ENCODE measurements around the gene FAM9C. TPM values are rescaled to one million over a fixed set of nuclear protein-coding genes. Genes with fewer than 3 reads are reported as not detected.

The FAM9C gene
- total RNA-seq, 1 donor from 2014 or later: 0.38 TPM

DNA sequence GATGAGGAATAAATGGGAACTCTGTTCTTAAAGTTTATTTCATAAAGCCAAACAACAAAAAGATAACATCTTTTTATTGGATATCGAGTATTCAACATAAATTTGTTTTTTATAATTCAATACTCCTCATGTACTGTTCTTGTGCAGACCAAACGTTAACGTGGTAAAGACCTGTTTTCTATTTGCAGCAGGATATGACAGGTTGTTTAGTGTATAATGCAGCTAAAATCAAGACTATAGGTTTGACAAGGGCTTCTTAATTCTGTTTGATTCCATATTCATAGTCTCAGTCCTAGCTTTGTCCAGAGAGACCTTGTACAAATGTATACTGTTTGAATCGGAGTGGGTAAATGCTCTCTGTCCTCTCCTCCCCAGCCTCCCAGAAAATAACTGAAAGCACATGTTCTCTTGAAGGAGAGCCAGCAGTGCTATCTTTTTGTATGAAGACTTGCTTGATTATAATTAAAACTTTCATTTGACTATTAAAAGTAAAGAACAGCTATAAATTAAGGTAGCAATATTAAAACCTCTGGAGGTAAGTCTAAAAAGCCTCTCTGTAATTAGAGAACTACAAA is 51.8 kb downstream of the FAM9C start:
- intact Hi-C loops (cut with DNase I): loop anchor here (5.0 kb wide), 1 partner anchor 35 kb away; no protein-coding TSS in a partner anchor
- ATAC-seq: no peak
- DNase-seq (ENCODE audit: missing footprints): no peak

DNA sequence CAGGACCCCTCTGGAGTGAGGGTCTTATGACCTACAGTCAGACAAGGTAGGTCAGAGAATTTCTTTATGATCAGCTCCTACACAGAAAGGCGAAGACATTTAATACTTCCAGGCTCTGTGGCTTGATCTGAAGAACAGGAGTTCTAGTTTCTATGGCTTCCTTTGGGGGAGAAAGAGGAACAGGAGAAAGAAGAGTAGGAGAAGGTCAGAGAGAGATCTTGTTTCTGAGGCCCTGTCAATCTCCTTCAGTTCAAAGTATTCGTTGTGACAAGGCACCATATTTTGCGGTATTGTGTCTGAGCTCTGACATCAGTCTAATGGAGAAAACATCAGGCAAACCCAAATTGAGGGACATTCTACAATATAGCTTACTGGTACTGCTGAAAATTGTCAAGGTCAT is 52.8 kb downstream of the FAM9C start:
- DNase-seq (ENCODE audit: missing footprints) (no peak), ATAC-seq (no peak)
- intact Hi-C loops (cut with DNase I): loop anchor here (5.0 kb wide), 1 partner anchor 36 kb away; no protein-coding TSS in a partner anchor

DNA sequence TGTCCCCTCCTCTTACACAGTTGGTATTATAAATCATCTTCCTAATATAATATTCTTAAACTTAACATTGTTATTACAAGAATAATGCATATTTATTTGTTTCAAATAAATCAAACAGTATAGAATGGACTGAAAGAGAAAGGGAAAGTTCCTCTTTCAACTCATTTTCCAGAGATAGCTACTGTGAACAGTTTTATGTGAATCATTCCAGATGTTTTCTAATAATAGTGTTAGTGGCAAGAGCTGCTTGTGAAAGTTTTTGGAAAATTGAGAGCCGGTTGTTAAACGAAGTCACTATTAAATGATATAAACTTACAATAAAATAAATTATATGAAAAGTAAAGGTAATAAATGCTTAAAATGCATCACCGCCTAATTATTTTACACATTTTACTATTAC is 55.0 kb downstream of the FAM9C start:
- intact Hi-C loops (cut with DNase I): loop anchor here (10.0 kb wide), 1 partner anchor 235 kb away; no protein-coding TSS in a partner anchor
- no peak for ATAC-seq
- no peak for DNase-seq (ENCODE audit: missing footprints)

DNA sequence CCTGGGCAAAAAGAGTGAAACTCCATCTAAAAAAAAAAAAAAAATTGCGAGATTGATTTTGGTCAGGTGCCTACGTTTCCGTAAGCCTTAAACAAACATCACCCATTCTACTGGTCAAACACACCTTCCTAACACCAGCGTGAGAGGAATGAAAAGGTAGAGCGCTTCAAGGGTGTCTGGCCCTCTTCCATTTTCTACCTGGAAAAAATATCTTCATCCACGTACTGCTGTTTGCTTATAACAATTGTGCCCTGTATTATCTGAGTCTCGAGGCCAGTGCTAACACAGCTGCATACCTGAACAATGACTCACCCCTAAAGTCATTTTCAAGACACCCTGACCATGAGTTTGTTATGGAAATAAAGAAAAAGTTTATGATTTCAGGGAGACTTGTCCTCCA is 55.6 kb downstream of the FAM9C start:
- intact Hi-C loops (cut with DNase I): loop anchor here (10.0 kb wide), 1 partner anchor 236 kb away; no protein-coding TSS in a partner anchor
- ATAC-seq (no peak), DNase-seq (ENCODE audit: missing footprints) (no peak)

DNA sequence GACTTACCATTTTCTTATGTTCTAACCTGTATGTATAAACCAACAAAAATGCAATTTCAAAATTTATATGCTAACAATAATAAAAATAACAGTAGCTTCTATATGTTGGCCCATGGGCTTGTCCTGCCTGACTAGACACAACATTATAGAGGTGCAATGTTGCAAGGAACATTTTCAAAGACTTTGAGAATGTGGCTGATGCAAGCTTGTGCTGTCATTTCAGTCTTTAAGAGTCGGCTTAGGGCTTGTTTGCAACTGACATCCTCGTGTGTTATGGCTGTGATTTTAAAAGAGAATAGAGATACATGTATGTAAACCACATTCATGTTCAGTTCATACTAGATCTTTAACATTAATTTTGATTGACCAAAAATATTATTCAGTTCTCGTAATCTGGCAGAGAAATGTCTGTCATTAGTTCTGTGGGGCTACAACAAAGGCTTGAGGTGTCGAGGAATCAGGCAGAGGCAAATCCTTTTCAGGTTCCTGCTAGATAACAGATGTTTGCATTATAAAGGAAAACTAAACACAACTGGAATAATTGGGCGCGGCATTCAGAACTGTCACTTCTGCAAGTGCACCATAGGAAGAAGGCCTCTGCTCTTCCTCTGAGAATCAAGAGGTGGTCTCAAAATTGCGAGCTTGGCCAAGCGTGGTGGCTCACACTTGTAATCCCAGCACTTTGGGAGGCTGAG is 56.4 kb downstream of the FAM9C start:
- ATAC-seq (no peak), DNase-seq (ENCODE audit: missing footprints) (no peak)
- intact Hi-C loops (cut with DNase I): loop anchor here (10.0 kb wide), 1 partner anchor 237 kb away; no protein-coding TSS in a partner anchor

DNA sequence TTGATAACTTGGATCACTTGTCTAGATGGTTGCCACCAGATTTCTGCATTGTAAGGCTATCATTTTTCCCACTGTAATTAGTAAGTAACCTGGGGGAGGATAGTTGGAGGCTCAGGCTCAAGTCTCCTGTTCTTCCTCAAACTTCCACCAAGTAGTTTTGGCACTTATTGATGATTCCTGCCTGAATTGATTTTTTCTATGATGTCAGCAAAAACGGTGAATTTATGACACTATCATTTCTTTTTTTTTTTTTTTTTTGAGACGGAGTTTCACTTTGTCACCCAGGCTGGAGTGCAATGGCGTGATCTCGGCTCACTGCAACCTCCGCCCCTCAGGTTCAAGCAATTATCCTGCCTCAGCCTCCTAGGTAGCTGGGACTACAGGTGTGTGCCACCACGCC is 57.1 kb downstream of the FAM9C start:
- intact Hi-C loops (cut with DNase I): loop anchor here (10.0 kb wide), 1 partner anchor 237 kb away; no protein-coding TSS in a partner anchor
- ATAC-seq (no peak), DNase-seq (ENCODE audit: missing footprints) (no peak)

DNA sequence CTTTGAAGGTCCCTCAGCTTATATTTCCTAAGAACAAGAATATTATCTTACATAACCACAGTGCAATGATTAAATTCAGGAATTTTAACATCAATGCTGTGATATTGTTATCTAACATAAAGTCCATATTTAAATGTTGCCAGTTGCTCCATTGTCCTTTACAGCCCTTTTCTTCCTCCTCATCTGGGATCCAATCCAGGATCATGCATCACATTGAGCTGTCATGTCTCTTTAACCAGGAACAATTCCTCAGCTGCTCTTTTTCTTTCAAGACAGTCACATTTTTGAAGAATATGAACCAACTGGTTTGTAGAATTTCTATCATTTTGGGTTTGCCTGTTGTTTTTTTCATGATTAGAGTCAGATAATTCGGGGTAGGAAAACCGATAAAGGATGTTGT is 57.5 kb downstream of the FAM9C start:
- DNase-seq (ENCODE audit: missing footprints): no peak
- intact Hi-C loops (cut with DNase I): loop anchor here (10.0 kb wide), 1 partner anchor 238 kb away; no protein-coding TSS in a partner anchor
- ATAC-seq: no peak

DNA sequence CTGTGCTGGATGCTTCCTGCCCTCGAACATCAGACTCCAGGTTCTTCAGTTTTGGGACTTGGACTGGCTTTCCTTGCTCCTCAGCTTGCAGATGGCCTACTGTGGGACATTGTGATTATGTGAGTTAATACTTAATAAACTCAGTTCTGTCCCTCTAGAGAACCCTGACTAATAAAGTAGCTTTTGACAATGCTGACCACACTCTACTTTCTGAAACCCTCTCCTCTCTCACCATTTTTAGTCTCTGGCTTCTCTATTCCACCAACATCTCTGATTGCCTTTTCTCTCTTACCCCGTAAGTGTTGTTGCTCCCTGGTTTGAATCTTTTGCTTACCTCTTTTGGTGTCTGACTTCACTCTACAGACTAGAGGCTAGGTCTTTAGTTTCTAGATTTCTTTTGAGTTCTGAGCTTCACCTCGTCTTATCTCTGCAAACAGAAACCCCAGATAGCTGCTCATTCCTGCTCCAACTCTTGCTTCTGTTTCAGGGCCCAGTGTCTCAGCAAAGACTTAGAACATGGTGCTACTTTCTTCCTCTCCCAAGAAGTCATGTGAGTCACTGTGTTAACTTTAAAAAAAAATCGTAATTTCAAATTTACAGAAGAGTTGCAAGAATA is 58.1 kb downstream of the FAM9C start:
- intact Hi-C loops (cut with DNase I): loop anchor here (10.0 kb wide), 1 partner anchor 239 kb away; no protein-coding TSS in a partner anchor
- ATAC-seq: no peak

More for the DNA sequence above, 58.1 kb downstream of the FAM9C start:
- no peak for DNase-seq (ENCODE audit: missing footprints)

Other genes with a start within 250 kb of the FAM9C start
- 0.68 TPM for gene TLR7, start 177.5 kb downstream of the FAM9C start, total RNA-seq
- 1.5 TPM for gene TLR8, start 138.0 kb downstream of the FAM9C start, total RNA-seq
- gene TMSB4X, start 69.5 kb downstream of the FAM9C start, total RNA-seq: 1,134 TPM

Measured in Right ventricle myocardium inferior (tissue), 1 donor.